HFF-Myc (cell line): ENCODE results near the gene CYP2S1.
"Not testable (repeated sequence)": the region's sequence is repeated elsewhere in the genome, so short reads cannot be mapped to it uniquely, and the experiment has no call there.

ENCODE experiments used
- DNase-seq: peaks from one replicate; pipeline ENCODE4 v3.0.0-alpha.2; 2011; ENCODE audit warnings: low read depth; ENCODE audit errors: extremely low read depth
- H3K4me3 ChIP-seq: replicated peaks from 2 replicates; pipeline ENCODE4 v1.5.1; 2011; ENCODE audit warnings: low read depth, mild to moderate bottlenecking, control low read depth, low read length
- TF ChIP-seq, protein P1 (sequence below): IDR thresholded peaks from 2 replicates; pipeline ENCODE4 v1.5.1; 2012; ENCODE audit warnings: mild to moderate bottlenecking, low read depth, low read length, control low read depth; ENCODE audit errors: missing control alignments

Gene CYP2S1, protein sequence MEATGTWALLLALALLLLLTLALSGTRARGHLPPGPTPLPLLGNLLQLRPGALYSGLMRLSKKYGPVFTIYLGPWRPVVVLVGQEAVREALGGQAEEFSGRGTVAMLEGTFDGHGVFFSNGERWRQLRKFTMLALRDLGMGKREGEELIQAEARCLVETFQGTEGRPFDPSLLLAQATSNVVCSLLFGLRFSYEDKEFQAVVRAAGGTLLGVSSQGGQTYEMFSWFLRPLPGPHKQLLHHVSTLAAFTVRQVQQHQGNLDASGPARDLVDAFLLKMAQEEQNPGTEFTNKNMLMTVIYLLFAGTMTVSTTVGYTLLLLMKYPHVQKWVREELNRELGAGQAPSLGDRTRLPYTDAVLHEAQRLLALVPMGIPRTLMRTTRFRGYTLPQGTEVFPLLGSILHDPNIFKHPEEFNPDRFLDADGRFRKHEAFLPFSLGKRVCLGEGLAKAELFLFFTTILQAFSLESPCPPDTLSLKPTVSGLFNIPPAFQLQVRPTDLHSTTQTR

DNA sequence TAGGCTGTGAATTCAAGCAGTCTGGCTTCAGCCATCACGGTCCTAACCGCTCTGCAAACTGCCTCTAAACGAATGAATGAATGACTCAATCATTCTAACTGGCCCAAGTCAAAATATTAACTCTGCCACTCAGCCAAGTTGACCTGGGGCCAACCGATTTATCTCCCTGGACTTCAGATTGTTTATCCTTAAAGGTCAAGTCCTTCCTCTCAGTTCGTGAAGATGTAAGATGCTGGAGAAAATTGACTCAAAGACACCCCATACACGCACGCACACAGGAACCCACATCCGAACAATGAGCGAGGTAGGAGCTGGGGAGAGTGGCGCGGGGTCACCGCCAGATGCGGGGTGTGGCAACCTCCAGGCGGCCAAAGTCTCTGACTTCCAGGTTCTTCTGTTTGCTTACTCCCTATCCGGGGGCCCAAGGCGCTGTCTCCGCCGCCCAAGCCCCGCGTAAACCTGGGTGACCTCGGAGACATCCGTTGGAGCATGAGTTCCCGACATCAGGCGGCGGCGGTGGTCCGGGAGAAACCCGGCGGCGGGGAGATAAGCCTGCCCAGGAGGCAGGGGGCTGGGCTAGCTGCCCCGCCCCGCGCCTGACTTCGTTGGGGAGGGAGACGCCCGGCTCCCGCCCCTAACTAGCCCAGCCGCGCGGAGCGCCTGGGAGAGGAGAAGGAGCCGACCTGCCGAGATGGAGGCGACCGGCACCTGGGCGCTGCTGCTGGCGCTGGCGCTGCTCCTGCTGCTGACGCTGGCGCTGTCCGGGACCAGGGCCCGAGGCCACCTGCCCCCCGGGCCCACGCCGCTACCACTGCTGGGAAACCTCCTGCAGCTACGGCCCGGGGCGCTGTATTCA lies at the start of gene CYP2S1:
Gene CYP2S1 (plus strand): TSS at position 646 of the 856 bp plus-strand sequence. CDS start 46 bp downstream, at position 692.
- TF ChIP-seq, protein P1, sequence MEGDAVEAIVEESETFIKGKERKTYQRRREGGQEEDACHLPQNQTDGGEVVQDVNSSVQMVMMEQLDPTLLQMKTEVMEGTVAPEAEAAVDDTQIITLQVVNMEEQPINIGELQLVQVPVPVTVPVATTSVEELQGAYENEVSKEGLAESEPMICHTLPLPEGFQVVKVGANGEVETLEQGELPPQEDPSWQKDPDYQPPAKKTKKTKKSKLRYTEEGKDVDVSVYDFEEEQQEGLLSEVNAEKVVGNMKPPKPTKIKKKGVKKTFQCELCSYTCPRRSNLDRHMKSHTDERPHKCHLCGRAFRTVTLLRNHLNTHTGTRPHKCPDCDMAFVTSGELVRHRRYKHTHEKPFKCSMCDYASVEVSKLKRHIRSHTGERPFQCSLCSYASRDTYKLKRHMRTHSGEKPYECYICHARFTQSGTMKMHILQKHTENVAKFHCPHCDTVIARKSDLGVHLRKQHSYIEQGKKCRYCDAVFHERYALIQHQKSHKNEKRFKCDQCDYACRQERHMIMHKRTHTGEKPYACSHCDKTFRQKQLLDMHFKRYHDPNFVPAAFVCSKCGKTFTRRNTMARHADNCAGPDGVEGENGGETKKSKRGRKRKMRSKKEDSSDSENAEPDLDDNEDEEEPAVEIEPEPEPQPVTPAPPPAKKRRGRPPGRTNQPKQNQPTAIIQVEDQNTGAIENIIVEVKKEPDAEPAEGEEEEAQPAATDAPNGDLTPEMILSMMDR, result no peak
- no peak for DNase-seq
- peak within 1 kb of the TSS; percentile 43 for H3K4me3 ChIP-seq

DNA sequence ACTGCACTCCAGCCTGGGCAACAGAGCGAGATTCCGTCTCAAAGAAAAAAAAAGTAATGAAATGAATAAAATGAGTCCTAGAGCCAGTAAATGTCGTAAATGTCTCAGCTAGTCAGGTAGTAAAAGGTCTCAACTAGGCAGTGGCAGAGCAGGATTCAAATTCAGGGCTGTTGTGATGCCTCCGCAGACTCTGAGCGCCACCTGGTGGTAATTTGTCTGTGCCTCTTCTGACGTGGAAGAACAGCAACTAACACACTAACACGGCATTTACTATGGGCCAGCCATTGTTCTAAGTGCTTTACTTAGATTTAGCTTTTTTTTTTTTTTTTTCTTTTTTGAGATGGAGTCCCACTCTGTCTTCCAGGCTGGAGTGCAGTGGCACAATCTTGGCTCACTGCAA lies 48.6 kb upstream of the CYP2S1 start:
- TF ChIP-seq, protein P1, result peak; percentile 82
- no peak overlapping the region for H3K4me3 ChIP-seq
- peak; percentile 77 for DNase-seq

DNA sequence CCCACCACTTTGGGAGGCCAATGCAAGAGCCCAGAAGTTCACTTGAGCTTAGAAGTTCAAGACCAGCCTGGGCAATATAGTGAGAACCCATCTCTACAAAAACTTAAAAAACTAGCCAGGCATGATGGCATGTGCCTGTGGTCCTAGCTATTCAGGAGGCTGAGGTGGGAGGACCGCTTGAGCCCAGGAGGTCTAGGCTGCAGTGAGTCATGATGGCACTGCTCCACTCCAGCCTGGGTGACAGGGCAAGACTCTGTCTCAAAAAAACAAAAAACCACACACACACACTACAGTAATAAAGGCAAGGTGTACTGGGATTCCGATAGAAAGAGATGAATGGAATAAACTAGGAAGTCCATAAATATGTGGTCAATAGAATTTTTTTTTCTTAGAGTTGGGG lies 43.2 kb upstream of the CYP2S1 start:
- H3K4me3 ChIP-seq, result no peak overlapping the region
- DNase-seq, result no peak
- TF ChIP-seq, protein P1, result no peak

DNA sequence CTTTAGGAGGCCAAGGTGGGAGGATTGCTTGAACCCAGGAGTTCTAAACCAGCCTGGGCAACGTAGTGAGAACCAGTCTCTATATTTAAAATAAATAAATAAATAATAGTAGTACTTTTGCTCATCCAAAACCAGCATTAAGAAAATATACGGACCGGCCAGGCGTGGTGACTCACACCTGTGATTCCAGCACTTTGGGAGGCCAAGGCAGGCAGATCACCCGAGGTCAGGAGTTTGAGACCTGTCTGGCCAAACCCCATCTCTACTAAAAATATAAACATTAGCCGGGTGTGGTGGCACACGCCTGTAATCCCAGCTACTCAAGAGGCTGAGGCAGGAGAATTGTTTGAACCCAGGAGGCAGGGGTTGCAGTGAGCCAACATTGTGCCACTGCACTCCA lies 42.0 kb upstream of the CYP2S1 start:
- DNase-seq, H3K4me3 ChIP-seq: not testable (repeated sequence)

DNA sequence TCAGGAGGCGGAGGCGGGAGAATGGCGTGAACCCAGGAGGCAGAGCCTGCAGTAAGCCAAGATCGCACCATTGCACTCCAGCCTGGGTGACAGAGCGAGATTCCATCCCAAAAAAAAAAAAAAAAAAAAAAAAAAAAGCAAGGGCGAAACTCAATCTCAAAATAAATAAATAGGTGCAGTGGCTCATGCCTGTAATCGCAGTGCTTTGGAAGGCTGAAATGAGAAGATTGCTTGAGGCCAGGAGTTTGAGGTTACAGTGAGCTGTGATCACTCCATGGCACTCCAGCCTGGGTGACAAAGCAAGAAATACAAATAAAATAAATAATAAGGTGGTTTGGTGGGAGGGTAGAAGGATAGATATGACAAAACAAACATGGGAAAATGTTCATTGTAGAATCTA lies 39.0 kb upstream of the CYP2S1 start:
- no peak for DNase-seq
- TF ChIP-seq, protein P1, result no peak
- no peak overlapping the region for H3K4me3 ChIP-seq

DNA sequence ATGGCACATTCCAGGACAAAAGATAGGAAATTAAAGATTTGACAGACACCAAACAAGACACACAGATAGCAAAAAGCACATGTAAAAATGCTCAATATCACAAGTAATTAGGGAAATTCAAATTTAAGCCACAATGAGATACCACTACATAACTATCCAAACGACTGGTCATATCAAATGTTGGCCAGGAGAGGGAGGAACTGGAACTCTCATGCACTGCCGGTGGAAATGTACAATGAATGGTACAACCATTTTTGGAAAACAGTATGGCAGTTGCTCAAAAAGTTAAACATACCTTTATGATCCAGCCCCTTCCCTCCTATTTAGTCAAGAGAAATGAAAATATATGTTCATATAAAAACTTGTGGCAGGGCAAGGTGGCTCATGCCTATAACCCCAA lies 36.8 kb upstream of the CYP2S1 start:
- TF ChIP-seq, protein P1, result no peak
- H3K4me3 ChIP-seq, result no peak overlapping the region
- no peak for DNase-seq

DNA sequence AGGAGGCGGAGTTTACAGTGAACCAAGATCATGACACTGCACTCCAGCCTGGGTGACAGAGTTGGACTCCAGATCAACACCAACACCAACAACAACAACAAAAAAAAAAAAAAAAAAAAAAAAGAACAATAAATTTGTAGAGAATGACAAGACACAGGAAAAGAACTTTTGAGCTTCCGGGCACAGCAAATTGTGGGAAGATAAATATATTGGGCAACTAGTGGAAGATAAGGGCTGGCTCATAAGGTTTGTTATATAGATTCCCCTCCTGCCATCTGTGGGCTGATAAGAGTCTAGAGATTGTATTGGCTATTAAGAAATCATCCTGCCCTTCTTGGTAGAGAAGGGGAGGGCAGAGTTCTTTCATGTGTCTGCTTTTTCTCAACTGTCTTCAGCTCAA lies 33.1 kb upstream of the CYP2S1 start:
- H3K4me3 ChIP-seq, result no peak overlapping the region
- no peak for DNase-seq
- TF ChIP-seq, protein P1, result no peak
